Jurkat, Clone E6-1 (cell line): ENCODE results near the gene SEMA3F.

Experiments used
- DNase-seq: peaks from one replicate; pipeline ENCODE4 v3.0.0-alpha.2; 2011; ENCODE audit warnings: low read depth, low spot score
- H3K4me3 ChIP-seq: 2 replicates; pipeline ENCODE4 v1.5.1; 2011; ENCODE audit warnings: mild to moderate bottlenecking, low read length, control low read depth, moderate library complexity

SEMA3F gene

DNA sequence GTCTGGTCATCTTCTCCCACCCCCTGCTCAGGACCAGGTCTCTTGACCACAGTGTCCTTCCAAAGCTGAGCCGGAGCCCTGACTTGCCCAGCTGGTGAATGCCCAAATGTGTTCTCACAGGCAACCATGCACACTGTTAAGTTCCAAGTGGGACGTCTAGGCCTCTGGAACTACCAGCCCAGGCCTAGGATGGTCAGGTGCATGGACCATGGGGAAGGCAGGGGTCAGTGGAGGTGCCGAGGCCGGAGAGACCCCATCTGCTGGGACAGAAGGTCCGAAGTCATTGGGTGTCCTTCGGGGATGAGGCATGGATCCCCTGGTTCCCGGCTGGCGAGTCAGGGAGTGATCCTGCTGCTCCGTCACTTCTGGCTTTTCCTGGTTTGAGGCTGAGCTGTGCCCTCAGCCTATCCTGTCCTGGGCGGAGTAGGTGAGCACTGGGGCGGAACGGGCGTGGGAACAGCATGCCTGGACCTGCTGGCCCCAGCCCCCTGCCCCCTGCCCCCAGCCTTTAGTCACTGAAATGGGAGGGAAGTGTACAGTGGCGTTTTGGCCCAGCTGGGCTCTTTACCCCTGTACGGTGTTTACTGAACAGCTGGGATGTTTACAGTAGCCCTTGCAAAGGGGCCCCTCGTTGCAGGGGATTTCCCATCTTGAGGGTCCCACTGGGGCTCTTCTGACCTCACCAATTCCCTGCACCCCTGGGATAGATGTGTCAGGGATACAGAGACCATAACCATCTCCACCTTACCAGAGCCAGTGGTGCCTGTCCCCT is 12.1 kb downstream of the SEMA3F start:
- DNase-seq, result no peak
- no peak overlapping the region for H3K4me3 ChIP-seq

DNA sequence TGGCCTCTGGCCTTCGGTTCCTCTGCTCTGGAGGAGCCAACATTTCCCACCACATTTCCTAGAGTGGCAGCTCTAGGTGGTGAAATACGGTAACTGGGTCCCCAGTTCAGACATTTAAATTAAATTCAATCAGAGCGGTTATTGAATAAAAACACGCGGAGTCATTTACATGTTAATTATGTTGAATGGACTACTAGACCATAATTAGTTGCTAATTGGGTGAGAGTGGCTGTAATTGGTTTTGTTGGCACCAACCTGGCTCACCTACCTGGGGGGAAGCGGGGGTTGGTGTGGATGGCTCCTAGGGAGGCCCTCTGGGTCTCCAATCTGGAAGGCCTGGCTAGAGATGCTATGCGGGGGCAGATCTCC is 12.7 kb downstream of the SEMA3F start:
- no peak overlapping the region for H3K4me3 ChIP-seq
- DNase-seq, result no peak

DNA sequence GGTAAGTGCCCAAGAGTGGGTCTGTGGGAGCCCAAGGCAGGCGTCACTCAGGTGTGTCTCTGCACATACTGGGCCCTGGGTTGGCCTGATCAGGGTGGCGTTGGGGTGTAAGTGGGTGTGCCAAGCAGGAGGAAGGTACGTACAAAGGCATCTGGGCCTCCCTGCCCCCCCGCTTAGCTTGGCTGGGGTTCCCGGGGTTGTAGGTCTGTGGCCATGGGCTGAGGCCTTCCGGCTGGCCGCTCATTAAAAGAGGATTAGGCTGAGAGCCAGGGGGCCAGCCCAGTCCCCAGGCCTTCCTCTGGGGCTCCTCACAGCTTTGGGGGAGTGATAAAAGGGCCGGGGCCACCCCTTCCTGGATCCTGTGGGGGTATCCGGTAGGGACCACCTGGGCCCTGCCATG is 13.3 kb downstream of the SEMA3F start:
- no peak overlapping the region for H3K4me3 ChIP-seq
- no peak for DNase-seq

DNA sequence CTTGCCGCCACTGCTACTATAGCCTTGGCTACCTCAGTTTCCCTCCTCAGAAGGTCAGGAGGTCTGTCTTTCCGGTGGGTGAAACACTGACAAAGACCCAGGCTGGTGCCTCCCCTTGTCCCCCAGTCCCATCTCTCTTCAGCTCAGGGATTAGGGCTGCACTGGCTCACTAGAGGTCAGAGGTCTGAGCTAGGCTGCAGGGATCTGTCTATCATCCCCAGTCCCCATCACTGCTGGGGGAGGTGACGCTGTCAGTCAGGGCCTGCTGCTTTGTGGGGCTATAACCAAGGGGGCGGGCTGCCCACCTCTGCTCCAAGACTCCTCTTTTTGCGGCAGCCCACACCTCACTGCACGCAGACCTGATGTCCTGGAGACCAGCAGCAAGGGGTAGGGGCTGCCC is 13.7 kb downstream of the SEMA3F start:
- H3K4me3 ChIP-seq, result no peak overlapping the region
- no peak for DNase-seq

DNA sequence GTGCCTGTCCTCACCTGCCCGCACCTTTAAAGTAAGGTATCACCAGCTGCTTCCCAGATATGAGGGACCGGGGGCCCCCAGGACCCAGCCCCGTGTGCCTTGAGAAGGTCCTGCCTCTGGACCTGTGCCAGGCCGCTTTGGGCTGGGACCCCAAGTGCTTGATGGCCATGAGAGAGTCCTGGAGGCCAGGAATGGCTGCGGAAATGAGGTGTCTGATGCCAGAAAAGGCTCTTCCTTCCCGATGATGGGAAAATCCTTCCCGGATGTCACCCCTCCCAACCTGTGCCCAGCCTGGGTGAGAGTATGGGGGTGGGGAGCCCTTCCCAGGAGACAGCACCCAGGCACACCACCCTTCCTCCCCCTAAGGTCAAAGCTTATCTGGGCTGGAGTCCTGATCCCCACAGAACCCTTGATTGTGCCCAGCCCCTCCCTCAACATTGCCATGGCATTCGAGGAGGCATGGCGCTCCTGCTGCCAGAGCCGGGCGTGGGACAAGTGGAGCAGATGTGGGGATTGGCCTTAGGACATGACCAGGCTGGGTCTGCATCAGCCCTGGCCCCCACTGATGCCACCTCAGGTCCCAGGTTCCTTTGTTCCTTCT is 14.2 kb downstream of the SEMA3F start:
- H3K4me3 ChIP-seq, result no peak overlapping the region

DNA sequence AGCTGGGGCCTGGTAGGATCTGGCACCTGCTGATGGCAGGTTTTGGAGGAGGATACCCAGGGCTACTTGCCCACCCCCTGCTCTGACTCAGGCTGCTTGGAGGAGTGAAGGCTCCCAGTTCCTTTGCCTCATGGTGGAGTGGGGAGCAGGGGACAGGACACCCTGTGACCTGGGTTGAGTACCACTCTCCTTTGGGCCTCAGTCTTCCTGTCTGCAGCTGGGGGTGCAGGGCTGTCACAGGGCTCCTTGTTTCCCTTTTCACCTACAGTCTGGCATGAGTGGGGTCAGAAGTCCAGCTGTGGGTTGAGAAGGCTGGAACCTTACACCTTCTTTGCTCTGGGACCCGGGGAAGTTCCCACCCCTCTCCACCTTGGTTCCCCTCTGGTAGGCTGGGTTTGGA is 14.7 kb downstream of the SEMA3F start:
- no peak for DNase-seq
- no peak overlapping the region for H3K4me3 ChIP-seq

More for the DNA sequence above, 14.2 kb downstream of the SEMA3F start:
- no peak for DNase-seq

DNA sequence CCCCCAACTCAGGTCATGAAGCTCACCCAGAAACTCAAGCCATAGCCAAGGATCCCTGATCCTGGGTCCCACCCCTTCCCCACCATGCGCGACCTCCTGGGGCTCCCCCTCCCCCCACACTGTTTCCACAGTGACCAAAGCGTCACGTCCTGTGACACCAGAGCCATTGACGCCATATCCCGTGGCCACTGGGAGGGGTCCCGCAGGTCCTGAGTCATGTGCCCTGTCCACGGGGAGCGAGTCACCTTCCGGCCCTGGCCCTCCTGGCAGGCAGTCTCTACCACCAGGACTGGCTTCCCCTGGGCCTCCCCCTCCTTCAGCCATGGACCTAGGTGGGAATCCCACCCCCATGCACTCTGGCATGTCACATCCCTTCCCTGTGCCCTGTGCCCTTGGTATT is 15.6 kb downstream of the SEMA3F start:
- H3K4me3 ChIP-seq, result no peak overlapping the region
- no peak for DNase-seq

DNA sequence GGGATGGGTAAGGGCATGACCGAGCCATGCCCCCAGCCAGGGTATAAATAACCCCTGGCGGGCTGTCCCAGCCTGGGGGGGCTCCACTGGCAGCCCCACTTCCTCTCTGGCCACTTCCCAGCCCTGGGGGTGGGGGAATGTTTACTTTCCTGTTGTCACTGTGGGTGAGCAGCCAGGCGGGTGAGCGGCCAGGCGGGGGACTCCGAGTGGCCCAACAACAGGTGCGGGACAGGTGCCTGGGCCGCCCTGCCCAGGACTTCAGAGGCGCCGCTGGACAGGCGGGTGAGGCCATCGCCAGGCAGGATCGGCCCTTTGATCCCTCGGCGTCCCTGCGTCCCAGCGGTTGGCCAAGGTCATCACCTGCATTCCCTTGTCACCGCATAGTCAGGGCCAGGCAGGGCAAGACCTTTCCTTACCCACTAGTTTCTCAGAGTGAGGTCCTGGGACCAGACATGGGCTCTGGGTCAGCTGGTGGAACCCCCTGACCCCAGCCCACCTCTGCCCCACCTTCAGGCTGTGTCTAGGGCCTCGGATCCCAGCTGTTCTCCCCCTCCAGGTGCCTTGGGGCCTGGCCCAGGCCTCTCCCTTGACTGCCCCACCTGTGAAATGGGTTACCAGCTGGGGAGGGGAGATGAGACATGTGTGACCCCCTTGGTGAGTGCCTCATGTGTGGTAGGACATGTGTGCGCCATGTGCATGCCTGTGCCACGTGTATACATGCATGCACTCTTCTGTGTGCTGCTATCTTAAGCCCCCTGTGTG is 16.6 kb downstream of the SEMA3F start:
- DNase-seq, result no peak
- H3K4me3 ChIP-seq, result no peak overlapping the region

DNA sequence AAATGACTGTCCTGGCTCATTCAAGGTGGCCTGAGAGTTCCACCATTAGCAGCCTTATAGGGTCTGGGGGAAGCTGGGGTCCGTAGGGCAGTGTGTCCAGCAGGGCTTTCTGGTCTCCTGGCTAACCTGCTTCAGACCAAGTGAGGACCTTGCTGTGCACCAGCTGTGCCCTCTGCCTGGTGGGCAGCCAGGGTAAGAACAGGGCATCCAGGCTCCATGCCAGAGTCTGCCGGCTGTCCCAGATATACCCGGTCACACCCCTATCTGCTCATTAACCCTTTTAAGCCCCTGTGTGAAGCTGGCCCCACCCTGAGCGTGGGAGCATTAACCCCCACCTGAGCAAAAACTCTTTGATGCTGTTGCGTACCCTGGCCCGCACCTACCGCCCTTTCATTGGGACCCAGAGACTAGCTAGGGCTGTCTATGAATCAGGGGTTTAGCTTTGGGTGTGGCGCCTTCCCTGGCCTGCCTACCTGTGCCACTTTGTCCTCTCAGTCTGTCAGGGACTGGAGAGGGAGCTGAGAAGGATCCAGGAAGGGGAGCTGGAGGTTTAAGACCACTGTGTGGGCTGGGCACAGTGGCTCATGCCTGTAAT is 17.6 kb downstream of the SEMA3F start:
- no peak for DNase-seq

DNA sequence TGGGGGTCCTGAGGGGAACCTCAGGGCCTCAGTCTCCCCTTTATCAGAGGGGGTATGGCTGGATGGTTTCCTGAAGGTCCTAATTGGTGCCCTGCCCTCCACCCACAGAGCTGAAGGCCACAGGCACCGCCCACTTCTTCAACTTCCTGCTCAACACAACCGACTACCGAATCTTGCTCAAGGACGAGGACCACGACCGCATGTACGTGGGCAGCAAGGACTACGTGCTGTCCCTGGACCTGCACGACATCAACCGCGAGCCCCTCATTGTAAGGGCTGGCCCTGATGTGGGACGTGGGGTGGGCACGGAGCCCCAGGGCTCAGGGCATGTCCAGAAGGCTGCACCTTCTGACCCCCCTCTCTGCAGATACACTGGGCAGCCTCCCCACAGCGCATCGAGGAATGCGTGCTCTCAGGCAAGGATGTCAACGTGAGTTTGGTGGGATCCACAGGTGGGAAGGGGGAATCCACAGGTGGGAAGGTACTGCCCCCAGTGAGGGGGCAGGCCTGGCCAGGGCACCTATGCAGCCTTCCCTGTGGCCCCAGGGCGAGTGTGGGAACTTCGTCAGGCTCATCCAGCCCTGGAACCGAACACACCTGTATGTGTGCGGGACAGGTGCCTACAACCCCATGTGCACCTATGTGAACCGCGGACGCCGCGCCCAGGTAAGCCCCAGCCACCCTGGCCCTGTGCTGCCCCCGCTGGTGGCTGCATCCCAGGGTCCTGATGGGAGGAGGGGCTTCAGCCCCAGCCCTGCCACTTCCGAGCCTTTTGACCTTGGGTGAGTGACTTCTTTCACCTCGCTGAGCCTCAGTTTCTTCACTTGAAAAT is 18.8 kb downstream of the SEMA3F start:
- H3K4me3 ChIP-seq, result no peak overlapping the region
- DNase-seq, result no peak

More for the DNA sequence above, 17.6 kb downstream of the SEMA3F start:
- no peak overlapping the region for H3K4me3 ChIP-seq

DNA sequence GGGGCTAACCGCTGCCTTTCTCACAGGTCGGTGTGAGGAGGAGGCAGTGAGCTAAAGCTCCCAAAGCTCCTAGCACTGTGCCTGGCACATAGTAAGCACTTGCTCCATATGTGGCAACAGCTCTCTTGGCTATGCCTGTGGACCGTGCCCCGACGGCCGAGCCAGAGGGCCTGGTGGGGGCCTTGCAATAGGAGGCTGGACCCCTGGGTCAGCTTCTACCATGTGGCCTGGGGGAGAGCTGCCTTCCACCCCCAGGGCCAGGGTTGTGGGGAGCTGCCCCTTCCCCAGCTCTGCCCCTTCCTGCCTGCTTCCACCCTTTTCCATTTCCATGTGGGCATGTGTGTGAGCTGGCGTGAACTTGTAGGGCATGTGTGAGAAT is 19.4 kb downstream of the SEMA3F start:
- no peak for DNase-seq
- H3K4me3 ChIP-seq, result no peak overlapping the region

DNA sequence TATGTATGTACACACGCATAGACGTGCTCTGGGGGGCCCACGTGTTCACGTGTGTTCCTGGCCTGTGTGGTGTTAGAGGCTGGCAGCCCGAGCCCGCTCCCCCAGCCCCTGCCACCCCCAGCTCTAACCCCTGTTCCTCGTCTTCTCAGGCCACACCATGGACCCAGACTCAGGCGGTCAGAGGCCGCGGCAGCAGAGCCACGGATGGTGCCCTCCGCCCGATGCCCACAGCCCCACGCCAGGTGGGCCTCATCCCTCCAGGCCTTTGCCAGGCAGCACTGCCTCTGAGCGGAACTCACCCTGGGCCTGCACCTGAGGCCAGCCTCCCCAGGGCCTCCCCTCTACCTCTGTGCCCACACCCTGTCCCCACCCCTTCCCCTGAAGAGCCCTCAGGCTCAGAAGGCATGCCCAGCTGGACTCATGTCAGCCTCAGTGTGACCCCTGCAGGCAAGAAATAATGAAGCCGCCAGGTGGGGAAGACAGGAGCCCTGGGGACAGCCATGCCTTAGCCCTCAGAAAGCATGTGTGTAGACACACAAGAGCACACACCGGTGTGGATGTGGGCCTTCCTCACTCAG is 19.9 kb downstream of the SEMA3F start:
- DNase-seq, result no peak

DNA sequence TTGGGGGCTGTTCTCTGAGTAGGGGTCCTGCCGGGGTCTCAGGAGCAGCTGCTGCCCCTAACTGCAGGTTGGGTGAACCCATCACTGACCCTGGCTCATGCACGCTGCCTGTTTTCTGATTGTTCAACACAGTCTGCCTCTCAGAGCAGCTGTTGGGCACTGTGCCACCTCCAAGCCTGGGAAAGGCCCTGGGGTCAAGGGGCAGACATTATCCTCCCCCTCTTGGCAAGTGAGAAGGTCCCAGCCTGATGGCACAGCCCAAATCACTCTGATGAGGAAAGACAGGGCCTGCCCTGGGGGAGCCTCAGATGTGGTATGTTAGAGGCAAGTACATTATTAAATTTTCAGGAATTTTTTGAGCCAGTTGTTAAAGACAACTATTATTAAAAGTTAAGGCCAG is 22.2 kb downstream of the SEMA3F start:
- no peak for DNase-seq

More for the DNA sequence above, 19.9 kb downstream of the SEMA3F start:
- no peak overlapping the region for H3K4me3 ChIP-seq

DNA sequence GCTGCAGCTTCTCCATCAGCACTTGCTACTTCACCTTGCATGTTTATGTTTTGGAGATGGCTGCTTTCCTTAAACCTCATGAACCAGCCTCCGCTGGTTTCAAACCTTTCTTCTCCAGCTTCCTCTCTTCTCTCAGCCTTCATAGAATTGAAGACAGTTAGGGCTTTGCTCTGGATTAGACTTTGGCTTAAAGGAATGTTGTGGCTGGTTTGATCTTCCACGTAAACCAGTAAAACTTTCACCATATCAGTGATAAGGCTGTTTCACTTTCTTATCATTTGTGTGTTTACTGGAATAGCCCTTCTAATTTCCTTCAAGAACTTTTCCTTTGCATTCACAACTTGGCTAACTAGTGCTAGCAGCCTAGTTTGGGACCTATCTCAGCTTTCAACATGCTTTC is 24.6 kb downstream of the SEMA3F start:
- no peak overlapping the region for H3K4me3 ChIP-seq
- no peak for DNase-seq

More for the DNA sequence above, 22.2 kb downstream of the SEMA3F start:
- H3K4me3 ChIP-seq, result no peak overlapping the region

DNA sequence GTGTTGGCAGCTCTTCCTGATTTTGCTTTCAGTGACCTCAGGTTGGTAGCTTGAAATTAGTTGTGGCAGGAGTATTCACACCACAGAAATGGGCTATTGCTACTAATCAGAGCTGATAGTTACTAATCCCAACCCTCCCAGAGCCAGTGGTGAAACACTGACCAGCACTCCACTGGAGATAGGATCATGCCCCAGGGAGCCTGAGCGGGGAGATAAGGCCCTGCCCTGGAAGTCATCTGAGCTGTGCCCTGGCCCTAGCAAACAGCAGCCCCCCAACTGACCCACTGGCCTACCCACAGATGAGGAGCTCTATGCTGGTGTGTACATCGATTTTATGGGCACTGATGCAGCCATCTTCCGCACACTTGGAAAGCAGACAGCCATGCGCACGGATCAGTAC is 26.9 kb downstream of the SEMA3F start:
- no peak for DNase-seq
- no peak overlapping the region for H3K4me3 ChIP-seq

DNA sequence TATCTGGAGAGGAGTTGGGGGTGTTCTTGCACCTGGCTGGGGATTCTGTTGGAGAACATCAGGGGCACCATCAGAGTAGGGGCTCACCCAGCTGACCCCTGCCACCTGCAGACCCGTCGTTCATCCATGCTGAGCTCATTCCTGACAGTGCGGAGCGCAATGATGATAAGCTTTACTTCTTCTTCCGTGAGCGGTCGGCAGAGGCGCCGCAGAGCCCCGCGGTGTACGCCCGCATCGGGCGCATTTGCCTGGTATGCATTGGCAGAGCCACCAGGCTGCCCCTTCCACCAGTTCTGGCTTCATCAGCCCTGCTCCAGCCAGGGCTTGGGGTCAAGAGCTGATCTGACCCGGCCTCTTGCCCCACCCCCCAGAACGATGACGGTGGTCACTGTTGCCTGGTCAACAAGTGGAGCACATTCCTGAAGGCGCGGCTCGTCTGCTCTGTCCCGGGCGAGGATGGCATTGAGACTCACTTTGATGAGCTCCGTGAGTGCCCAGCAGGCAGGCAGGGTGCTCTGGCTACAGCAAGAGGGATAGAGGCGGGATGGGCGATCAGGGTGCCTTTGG is 27.5 kb downstream of the SEMA3F start:
- no peak for DNase-seq
- H3K4me3 ChIP-seq, result no peak overlapping the region

DNA sequence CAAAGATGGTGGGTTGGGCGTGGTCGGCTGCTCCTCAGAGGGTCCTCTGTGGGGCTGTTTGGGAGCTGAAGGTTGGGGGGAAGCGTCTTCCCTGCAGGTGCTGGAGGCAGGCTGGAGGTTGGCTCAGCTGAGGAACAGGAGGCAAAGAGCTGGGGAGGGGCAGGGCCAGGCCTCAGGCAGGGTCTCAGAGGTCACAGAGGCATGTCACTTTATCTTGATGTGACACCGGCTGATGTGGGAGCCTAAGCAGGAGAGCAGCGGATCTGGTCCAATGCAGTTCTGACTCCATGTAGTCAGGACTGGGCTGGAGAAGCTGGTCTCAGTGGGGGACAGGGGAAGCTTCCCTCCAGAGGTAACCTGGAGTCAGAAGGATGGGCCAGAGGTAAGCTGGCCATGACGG is 28.6 kb downstream of the SEMA3F start:
- DNase-seq, result no peak
- H3K4me3 ChIP-seq, result no peak overlapping the region

DNA sequence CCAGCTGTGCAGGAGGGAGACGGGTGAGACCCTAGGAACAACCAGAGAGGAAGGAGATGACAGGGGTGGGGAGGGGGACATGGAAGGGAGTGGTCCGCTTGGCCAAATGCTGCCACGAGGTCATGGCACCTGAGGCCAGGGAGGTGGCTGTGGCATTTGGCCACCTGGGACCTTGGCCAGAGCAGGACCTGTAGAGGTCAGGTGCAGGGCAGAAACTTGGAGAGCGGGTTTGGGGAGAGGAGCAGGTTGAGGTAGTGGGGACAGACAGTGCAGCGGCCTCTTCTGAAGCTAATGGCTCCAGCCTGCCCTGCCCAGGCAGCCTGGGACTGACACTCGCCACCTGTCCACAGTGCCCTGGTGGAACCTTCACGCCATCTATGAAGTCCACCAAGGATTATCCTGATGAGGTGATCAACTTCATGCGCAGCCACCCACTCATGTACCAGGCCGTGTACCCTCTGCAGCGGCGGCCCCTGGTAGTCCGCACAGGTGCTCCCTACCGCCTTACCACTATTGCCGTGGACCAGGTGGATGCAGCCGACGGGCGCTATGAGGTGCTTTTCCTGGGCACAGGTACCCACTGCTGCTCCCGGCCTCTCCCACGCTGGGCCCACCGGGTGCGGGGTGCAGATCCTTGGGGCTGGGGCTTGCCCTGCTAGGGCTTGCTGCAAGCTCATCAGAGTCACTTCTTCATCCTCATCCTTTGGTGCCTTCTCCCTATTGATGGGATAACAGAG is 29.3 kb downstream of the SEMA3F start:
- no peak overlapping the region for H3K4me3 ChIP-seq
- no peak for DNase-seq
